Activated T-helper 1 cell treated with anti-CD3 and anti-CD28 coated beads, Interleukin-12 subunit alpha, Interleukin-12 subunit beta, Interleukin-2, Interleukin-4 antibody, amounts not matched to agents 30 ng/mL and 10 ng/mL and 1 ng/mL, durations not matched to agents 14 hours and 24 hours and 36 hours (primary cell): ENCODE measurements around the gene CUL7. TPM values are rescaled to one million over a fixed set of nuclear protein-coding genes. Genes with fewer than 3 reads are reported as not detected.
A peak's percentile ranks its signal among the peaks of the same experiment; 100 is the strongest.

Source experiments
- DNase-seq: peaks from one replicate; pipeline ENCODE4 v3.0.0; 2021; ENCODE audit warnings: low spot score
- H3K27ac Mint-ChIP-seq: one replicate; pipeline ENCODE4 v1.8.0; 2021; ENCODE audit warnings: mild to moderate bottlenecking, mixed read lengths
- H3K27me3 Mint-ChIP-seq: one replicate; pipeline ENCODE4 v1.8.0; 2022; ENCODE audit warnings: mild to moderate bottlenecking, moderate library complexity, mixed read lengths; ENCODE audit not compliant: insufficient read depth
- H3K36me3 Mint-ChIP-seq: one replicate; pipeline ENCODE4 v1.8.0; 2021; ENCODE audit warnings: low read depth, mixed read lengths
- H3K4me1 Mint-ChIP-seq: one replicate; pipeline ENCODE4 v1.8.0; 2021; ENCODE audit warnings: low read depth, mixed read lengths
- H3K4me3 Mint-ChIP-seq: one replicate; pipeline ENCODE4 v1.8.0; 2021; ENCODE audit warnings: mild to moderate bottlenecking, moderate library complexity, mixed read lengths
- H3K9me3 Mint-ChIP-seq: one replicate; pipeline ENCODE4 v1.8.0; 2021; ENCODE audit warnings: mixed read lengths
- intact Hi-C: fragments of 100-400 bp; cut with micrococcal nuclease; formaldehyde crosslinking; loops from one replicate; pipeline ENCODE4 v1.15.1; 2024
- total RNA-seq: library from RNA; stranded (reverse); gene quantifications from 2 replicates; pipeline ENCODE4 v1.2.3, GENCODE V29; 2022

CUL7 gene
- total RNA-seq, result 20.1 and 23.2 TPM in 2 replicates

- H3K36me3 Mint-ChIP-seq, result peaks cover 38% of the 10 kb centered on the region
- intact Hi-C loops, result loop anchor here (1.0 to 10.0 kb wide), 9 partner anchors 39 to 1334 kb away; partner anchors contain the start of genes BICRAL, CDC5L, CNPY3 and GTPBP2
- peak; percentile 89 for DNase-seq
These were observed at the start of gene CUL7 for GRCh38 chr6:43053545-43054205. CUL7 (minus strand) TSS chr6:43053851; CDS start chr6:43052788, 1,063 bp downstream.

GRCh38 chr6:43101497-43101896 lies 47.8 kb upstream of the CUL7 start:
- Mint-ChIP-seq H3K27me3 (peaks cover 10% of the 10 kb centered on the region), H3K9me3 (no peaks in the 10 kb centered on the region), H3K4me1 (no peaks in the 10 kb centered on the region), H3K27ac (no peak overlapping the region), H3K36me3 (no peaks in the 10 kb centered on the region), H3K4me3 (no peak overlapping the region)
- no peak for DNase-seq
- intact Hi-C loops, result loop anchor here (5.0 kb wide), 1 partner anchor 41 kb away; no protein-coding TSS in a partner anchor

More at GRCh38 chr6:43053545-43054205, at the start of gene CUL7:
- no peaks in the 10 kb centered on the region for H3K9me3 Mint-ChIP-seq
- no peaks in the 10 kb centered on the region for H3K27me3 Mint-ChIP-seq
- peak within 1 kb of the TSS; percentile 98 for H3K27ac Mint-ChIP-seq
- H3K4me1 Mint-ChIP-seq, result peaks cover 53% of the 10 kb centered on the region
- peak within 1 kb of the TSS; percentile 99 for H3K4me3 Mint-ChIP-seq

GRCh38 chr6:43097502-43097901 lies 43.9 kb upstream of the CUL7 start:
- no peaks in the 10 kb centered on the region for H3K36me3 Mint-ChIP-seq
- no peak overlapping the region for H3K4me3 Mint-ChIP-seq
- intact Hi-C loops, result no loop called here
- H3K27me3 Mint-ChIP-seq, result peaks cover 4% of the 10 kb centered on the region
- no peak for DNase-seq
- H3K9me3 Mint-ChIP-seq, result no peaks in the 10 kb centered on the region
- H3K27ac Mint-ChIP-seq, result no peak overlapping the region
- peaks cover 16% of the 10 kb centered on the region for H3K4me1 Mint-ChIP-seq

GRCh38 chr6:43097098-43097489 lies 43.4 kb upstream of the CUL7 start:
- no peak overlapping the region for H3K27ac Mint-ChIP-seq
- H3K27me3 Mint-ChIP-seq, result peaks cover 6% of the 10 kb centered on the region
- intact Hi-C loops, result no loop called here
- H3K9me3 Mint-ChIP-seq, result no peaks in the 10 kb centered on the region
- no peak for DNase-seq
- no peak overlapping the region for H3K4me3 Mint-ChIP-seq
- peaks cover 18% of the 10 kb centered on the region for H3K4me1 Mint-ChIP-seq
- H3K36me3 Mint-ChIP-seq, result no peaks in the 10 kb centered on the region

GRCh38 chr6:43096451-43097097 lies 42.9 kb upstream of the CUL7 start:
- Mint-ChIP-seq H3K4me1 (peaks cover 18% of the 10 kb centered on the region), H3K4me3 (no peak overlapping the region), H3K9me3 (no peaks in the 10 kb centered on the region), H3K27me3 (peaks cover 6% of the 10 kb centered on the region), H3K27ac (no peak overlapping the region), H3K36me3 (no peaks in the 10 kb centered on the region)
- intact Hi-C loops, result no loop called here
- DNase-seq, result no peak

- Mint-ChIP-seq H3K9me3 (no peaks in the 10 kb centered on the region), H3K4me1 (peaks cover 18% of the 10 kb centered on the region), H3K27me3 (peaks cover 6% of the 10 kb centered on the region), H3K27ac (no peak overlapping the region), H3K36me3 (no peaks in the 10 kb centered on the region), H3K4me3 (no peak overlapping the region)
- DNase-seq, result no peak
- intact Hi-C loops, result no loop called here
These were observed 42.3 kb upstream of the CUL7 start for GRCh38 chr6:43095939-43096338.

- Mint-ChIP-seq H3K4me1 (peaks cover 18% of the 10 kb centered on the region), H3K9me3 (no peaks in the 10 kb centered on the region), H3K27ac (peak overlapping the region; percentile 7), H3K36me3 (no peaks in the 10 kb centered on the region), H3K4me3 (peak overlapping the region; percentile 46), H3K27me3 (peaks cover 8% of the 10 kb centered on the region)
- DNase-seq, result no peak
- intact Hi-C loops, result no loop called here
These were observed 40.0 kb upstream of the CUL7 start for GRCh38 chr6:43093436-43094289.

GRCh38 chr6:43092635-43093034 lies 39.0 kb upstream of the CUL7 start:
- Mint-ChIP-seq H3K36me3 (no peaks in the 10 kb centered on the region), H3K4me1 (peaks cover 18% of the 10 kb centered on the region), H3K4me3 (no peak overlapping the region), H3K27me3 (peaks cover 6% of the 10 kb centered on the region), H3K9me3 (no peaks in the 10 kb centered on the region), H3K27ac (no peak overlapping the region)
- no peak for DNase-seq
- intact Hi-C loops, result no loop called here

GRCh38 chr6:43091436-43091991 lies 37.9 kb upstream of the CUL7 start:
- peaks cover 18% of the 10 kb centered on the region for H3K4me1 Mint-ChIP-seq
- H3K4me3 Mint-ChIP-seq, result no peak overlapping the region
- H3K9me3 Mint-ChIP-seq, result no peaks in the 10 kb centered on the region
- intact Hi-C loops, result no loop called here
- H3K36me3 Mint-ChIP-seq, result no peaks in the 10 kb centered on the region
- no peak overlapping the region for H3K27ac Mint-ChIP-seq
- H3K27me3 Mint-ChIP-seq, result peaks cover 9% of the 10 kb centered on the region
- DNase-seq, result no peak

- intact Hi-C loops, result no loop called here
- peaks cover 9% of the 10 kb centered on the region for H3K27me3 Mint-ChIP-seq
- H3K4me1 Mint-ChIP-seq, result peaks cover 22% of the 10 kb centered on the region
- DNase-seq, result no peak
- H3K27ac Mint-ChIP-seq, result no peak overlapping the region
- H3K9me3 Mint-ChIP-seq, result no peaks in the 10 kb centered on the region
- H3K4me3 Mint-ChIP-seq, result no peak overlapping the region
- no peaks in the 10 kb centered on the region for H3K36me3 Mint-ChIP-seq
These were observed 37.4 kb upstream of the CUL7 start for GRCh38 chr6:43091020-43091419.

GRCh38 chr6:43090559-43090956 lies 36.9 kb upstream of the CUL7 start:
- DNase-seq, result no peak
- no peak overlapping the region for H3K27ac Mint-ChIP-seq
- no peaks in the 10 kb centered on the region for H3K9me3 Mint-ChIP-seq
- intact Hi-C loops, result no loop called here
- no peaks in the 10 kb centered on the region for H3K36me3 Mint-ChIP-seq
- peaks cover 9% of the 10 kb centered on the region for H3K27me3 Mint-ChIP-seq
- no peak overlapping the region for H3K4me3 Mint-ChIP-seq
- peaks cover 25% of the 10 kb centered on the region for H3K4me1 Mint-ChIP-seq

GRCh38 chr6:43089874-43090558 lies 36.4 kb upstream of the CUL7 start:
- Mint-ChIP-seq H3K4me1 (peaks cover 25% of the 10 kb centered on the region), H3K27me3 (peaks cover 9% of the 10 kb centered on the region), H3K9me3 (no peaks in the 10 kb centered on the region), H3K4me3 (no peak overlapping the region), H3K27ac (no peak overlapping the region), H3K36me3 (no peaks in the 10 kb centered on the region)
- intact Hi-C loops, result no loop called here
- DNase-seq, result no peak
